GM12874 (cell line): ENCODE data around the gene MTCL1.

Experiments used
- CTCF ChIP-seq: IDR thresholded peaks from 2 replicates; pipeline ENCODE4 v1.5.1; 2011; ENCODE audit warnings: low read depth, mild to moderate bottlenecking, control low read depth, low read length, moderate library complexity; ENCODE audit not compliant: insufficient read depth

The MTCL1 gene

GRCh38 chr18:8718401-8718913 lies 13.1 kb downstream of the MTCL1 start:
- no peak for TF ChIP-seq CTCF

- TF ChIP-seq CTCF, result no peak
Measured at GRCh38 chr18:8719192-8719591, 13.8 kb downstream of the MTCL1 start.

GRCh38 chr18:8720141-8720540 lies 14.8 kb downstream of the MTCL1 start:
- no peak for TF ChIP-seq CTCF

- TF ChIP-seq CTCF, result no peak
Measured at GRCh38 chr18:8721094-8721669, 15.8 kb downstream of the MTCL1 start.

GRCh38 chr18:8721716-8722115 lies 16.4 kb downstream of the MTCL1 start:
- no peak for TF ChIP-seq CTCF

GRCh38 chr18:8722946-8723820 lies 17.8 kb downstream of the MTCL1 start:
- TF ChIP-seq CTCF, result no peak

- no peak for TF ChIP-seq CTCF
Measured at GRCh38 chr18:8724452-8724851, 19.1 kb downstream of the MTCL1 start.
